SK-N-MC (cell line): ENCODE results near the gene JAKMIP3.

ENCODE experiments used
- DNase-seq: peaks from one replicate; pipeline ENCODE4 v3.0.0-alpha.2; 2011; ENCODE audit warnings: low read depth, low spot score
- H3K27ac ChIP-seq: fragments of 200-600 bp; sonication (generic); 2 replicates; pipeline ENCODE4 v1.5.1; 2016; ENCODE audit warnings: mixed run types
- H3K36me3 ChIP-seq: fragments of 200-600 bp; sonication (generic); 2 replicates; pipeline ENCODE4 v1.6.1; 2017; ENCODE audit warnings: antibody characterized with exemption, low read length, mixed read lengths; ENCODE audit not compliant: insufficient read depth
- H3K4me3 ChIP-seq: fragments of 200-600 bp; sonication (generic); 2 replicates; pipeline ENCODE4 v1.5.1; 2016
- H3K9ac ChIP-seq: fragments of 200-600 bp; sonication (generic); 2 replicates; pipeline ENCODE4 v1.8.0; 2017; ENCODE audit warnings: mixed run types, mixed read lengths; ENCODE audit not compliant: insufficient read length
- H3K9me3 ChIP-seq: fragments of 200-600 bp; sonication (generic); 2 replicates; pipeline ENCODE4 v1.6.1; 2017; ENCODE audit warnings: low read depth, mild to moderate bottlenecking, antibody characterized with exemption, low read length, moderate library complexity, mixed read lengths
- EZH2 ChIP-seq: fragments of 200-600 bp; sonication (generic); IDR thresholded peaks from one replicate; pipeline ENCODE4 v1.6.1; 2017; ENCODE audit warnings: antibody characterized with exemption
- FOXP2 ChIP-seq: optimal IDR thresholded peaks from 2 replicates; pipeline ENCODE3; 2011; ENCODE audit warnings: mild to moderate bottlenecking, moderate library complexity; ENCODE audit not compliant: insufficient read depth; ENCODE audit errors: extremely low read length, control extremely low read depth
- POLR2AphosphoS5 ChIP-seq: IDR thresholded peaks from 2 replicates; pipeline ENCODE4 v1.6.1; 2012; ENCODE audit warnings: mild to moderate bottlenecking, low read depth, low read length, borderline replicate concordance

Gene JAKMIP3

DNA sequence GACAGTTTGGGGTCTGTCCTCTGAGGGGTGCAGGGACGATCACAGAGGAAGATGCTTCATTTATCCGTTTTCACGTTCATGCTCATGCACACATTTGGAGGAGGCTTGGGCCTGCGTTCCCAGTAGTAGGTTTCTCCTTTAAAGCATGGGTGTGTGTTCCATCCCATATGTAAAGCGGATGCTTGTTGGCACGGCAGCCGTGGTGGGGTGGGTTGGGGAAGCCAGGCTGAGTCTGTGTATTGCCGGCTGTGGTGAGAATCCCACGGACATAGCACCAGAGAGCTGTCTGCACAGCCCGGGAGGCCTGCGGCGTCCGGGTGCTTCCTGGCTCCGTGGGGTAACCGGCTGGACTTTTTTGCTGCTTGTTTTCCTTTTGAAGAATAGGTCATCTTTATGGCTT is 440 bp downstream of the JAKMIP3 start:
- no peak overlapping the region for H3K4me3 ChIP-seq

DNA sequence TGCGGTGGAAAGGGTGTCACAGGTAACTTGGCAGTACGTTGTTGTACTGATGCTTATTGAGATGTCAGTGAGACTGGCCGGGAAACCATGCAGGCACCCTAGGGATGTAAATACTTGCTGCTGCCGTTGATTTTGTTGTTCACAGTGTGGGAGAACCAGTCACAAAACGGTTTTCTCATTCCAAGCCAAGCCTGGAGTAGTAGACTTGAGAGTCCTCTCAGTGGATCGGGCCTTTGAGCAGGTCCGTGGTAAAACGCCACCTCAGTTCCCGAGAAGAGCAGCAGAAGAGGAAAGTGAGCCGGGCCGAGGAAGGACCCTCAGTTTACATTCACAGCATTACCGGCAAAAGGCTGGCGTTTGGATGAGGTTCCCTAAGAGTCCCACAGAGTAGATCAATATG is 1.1 kb downstream of the JAKMIP3 start:
- DNase-seq, result no peak
- Histone ChIP-seq H3K4me3 (no peak overlapping the region), H3K36me3 (no peaks in the 10 kb centered on the region), H3K9ac (no peak overlapping the region), H3K9me3 (no peaks in the 10 kb centered on the region), H3K27ac (no peak overlapping the region)
- no peak for TF ChIP-seq EZH2
- TF ChIP-seq POLR2AphosphoS5, result no peak
- no peak for TF ChIP-seq FOXP2

More for the DNA sequence above, 440 bp downstream of the JAKMIP3 start:
- Histone ChIP-seq H3K36me3 (no peaks in the 10 kb centered on the region), H3K9ac (no peak overlapping the region), H3K27ac (no peak overlapping the region), H3K9me3 (no peaks in the 10 kb centered on the region)
- TF ChIP-seq POLR2AphosphoS5, result no peak
- DNase-seq, result no peak

DNA sequence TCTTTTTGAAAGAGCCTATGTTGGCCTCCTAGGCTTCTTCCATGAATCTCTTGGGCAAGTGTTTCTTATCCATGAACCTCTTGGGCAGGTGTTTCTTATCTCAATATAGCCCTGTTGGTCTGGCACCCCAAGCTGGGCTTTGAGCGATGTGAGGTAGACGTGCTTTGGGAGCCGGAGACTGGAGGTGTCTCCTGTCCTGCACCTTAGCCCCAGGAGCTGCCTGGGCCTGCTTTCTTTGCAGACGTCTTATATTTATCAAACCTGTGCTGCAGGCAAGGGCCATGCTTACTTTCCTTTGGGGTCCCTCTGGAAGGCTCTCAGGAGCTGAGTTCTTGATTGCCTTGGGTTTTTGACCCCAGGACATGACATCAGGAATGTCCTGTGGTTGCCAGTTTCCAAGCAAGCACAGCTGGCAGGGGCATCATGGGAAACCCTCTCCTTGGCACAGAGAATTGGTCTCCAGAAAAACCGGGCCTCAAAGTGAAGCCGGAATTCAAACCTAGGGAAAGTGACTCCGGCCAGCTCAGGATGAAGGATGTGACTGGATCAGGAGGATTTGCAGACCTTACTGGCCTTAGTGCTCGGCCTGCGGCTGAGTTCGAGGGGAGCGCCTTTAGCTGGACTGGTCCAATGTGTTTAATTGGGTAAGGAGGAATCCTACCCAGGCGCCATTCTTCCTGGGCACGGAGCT is 2.8 kb downstream of the JAKMIP3 start:
- no peak for TF ChIP-seq FOXP2
- no peak for TF ChIP-seq EZH2
- no peak for TF ChIP-seq POLR2AphosphoS5
- Histone ChIP-seq H3K9ac (no peak overlapping the region), H3K36me3 (no peaks in the 10 kb centered on the region), H3K27ac (no peak overlapping the region), H3K4me3 (no peak overlapping the region), H3K9me3 (no peaks in the 10 kb centered on the region)
- DNase-seq, result no peak

DNA sequence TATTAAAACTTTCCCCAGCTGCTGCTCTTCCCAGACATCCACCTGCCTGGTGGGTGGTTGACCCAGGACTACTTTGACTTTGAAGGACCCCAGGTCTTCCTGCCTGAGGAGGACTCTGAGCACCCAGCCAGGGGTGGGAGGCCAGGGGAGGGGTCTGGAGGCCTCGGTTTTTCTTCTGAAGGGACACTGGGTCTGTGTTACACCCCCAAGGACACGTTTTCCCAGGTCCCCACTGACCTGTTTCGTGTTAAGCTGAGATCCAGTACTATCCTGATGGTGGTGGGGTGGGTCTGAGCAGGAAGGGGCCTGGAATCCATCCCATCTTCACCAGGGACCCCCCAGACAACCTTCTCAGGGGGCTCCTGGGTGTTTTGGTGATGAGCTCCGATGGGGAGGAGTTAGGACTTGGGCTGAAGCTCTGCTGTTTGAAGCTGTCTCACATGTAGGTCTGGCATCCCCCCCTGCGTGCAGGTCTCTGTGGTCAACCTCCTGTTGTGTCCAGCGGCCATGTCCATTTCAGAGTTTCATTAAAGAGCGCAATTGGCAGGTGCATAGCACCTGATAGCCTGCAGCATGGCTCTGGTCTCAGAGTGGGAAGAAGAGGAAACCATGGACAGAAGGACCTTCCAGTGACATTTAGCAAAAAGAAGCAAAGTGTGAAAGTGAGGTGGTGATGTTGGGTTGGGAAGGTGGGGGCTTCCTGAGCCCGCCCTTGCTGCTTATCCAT is 3.5 kb downstream of the JAKMIP3 start:
- Histone ChIP-seq H3K9me3 (no peaks in the 10 kb centered on the region), H3K4me3 (no peak overlapping the region), H3K27ac (no peak overlapping the region)

DNA sequence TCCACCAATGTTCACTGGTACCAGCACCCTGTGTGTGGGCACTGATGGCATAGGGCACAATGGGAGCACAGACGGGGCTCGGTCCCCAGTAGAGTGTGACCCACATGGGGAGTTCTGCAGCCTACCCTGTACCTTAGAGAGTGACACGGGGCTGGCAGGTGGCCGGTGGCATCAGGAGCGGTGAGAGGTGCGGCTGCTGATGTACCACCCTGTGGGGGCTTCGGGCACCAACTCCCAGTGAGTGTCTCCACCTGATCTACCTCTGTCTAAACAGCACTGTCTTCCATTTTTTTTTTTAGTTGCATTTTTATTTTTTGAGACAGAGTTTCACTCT is 4.1 kb downstream of the JAKMIP3 start:
- Histone ChIP-seq H3K36me3 (no peaks in the 10 kb centered on the region), H3K4me3 (no peak overlapping the region), H3K27ac (no peak overlapping the region), H3K9me3 (no peaks in the 10 kb centered on the region), H3K9ac (no peak overlapping the region)
- no peak for TF ChIP-seq POLR2AphosphoS5
- TF ChIP-seq EZH2, result no peak
- TF ChIP-seq FOXP2, result no peak
- no peak for DNase-seq

More for the DNA sequence above, 3.5 kb downstream of the JAKMIP3 start:
- DNase-seq, result no peak
- Histone ChIP-seq H3K9ac (no peak overlapping the region), H3K36me3 (no peaks in the 10 kb centered on the region)
- TF ChIP-seq EZH2, result no peak
- TF ChIP-seq FOXP2, result no peak
- no peak for TF ChIP-seq POLR2AphosphoS5

DNA sequence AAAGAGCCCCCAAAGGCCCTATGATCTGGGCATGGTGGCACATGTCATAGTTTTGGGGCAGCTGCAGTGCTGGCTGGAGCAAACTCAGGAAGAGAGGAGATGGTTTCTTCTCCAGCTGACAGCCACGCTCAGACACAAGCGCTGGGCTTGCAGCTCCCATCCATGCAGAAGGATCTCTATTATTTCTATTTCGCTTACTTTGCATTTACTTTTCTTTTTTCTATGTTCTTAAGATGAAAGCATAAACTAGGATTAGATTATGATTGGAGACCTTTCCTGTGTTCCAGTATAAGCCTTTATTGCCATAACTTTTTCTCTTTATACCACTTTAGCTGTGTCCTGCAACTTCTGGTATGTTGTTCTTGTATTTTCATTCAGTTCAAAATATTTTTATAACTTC is 5.0 kb downstream of the JAKMIP3 start:
- H3K9ac ChIP-seq, result no peak overlapping the region
- no peaks in the 10 kb centered on the region for H3K36me3 ChIP-seq
- H3K4me3 ChIP-seq, result no peak overlapping the region
- no peaks in the 10 kb centered on the region for H3K9me3 ChIP-seq
- DNase-seq, result no peak
- TF ChIP-seq POLR2AphosphoS5 (no peak), EZH2 (no peak), FOXP2 (no peak)
- H3K27ac ChIP-seq, result no peak overlapping the region

DNA sequence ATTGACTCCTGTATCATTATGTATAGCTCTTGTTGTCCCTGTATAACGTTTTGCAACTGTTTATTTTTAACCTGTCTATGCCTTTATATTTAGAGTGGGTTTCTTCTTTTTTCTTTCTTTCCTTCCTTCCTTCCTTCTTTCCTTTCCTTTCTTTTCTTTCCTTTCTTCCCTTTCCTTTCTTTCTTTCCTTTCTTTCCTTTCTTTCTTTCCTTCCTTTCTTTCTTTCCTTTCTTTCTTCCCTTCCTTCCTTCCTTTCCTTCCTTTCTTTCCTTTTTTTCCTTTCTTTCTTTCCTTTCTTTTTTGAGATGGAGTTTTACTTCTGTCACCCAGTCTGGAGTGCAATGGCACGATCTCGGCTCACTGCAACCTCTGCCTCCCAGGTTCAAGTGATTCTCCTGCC is 5.9 kb downstream of the JAKMIP3 start:
- DNase-seq, result no peak
- Histone ChIP-seq H3K27ac (no peak overlapping the region), H3K9me3 (no peaks in the 10 kb centered on the region), H3K4me3 (no peak overlapping the region), H3K36me3 (no peaks in the 10 kb centered on the region), H3K9ac (no peak overlapping the region)
- TF ChIP-seq EZH2 (no peak), POLR2AphosphoS5 (no peak), FOXP2 (no peak)

DNA sequence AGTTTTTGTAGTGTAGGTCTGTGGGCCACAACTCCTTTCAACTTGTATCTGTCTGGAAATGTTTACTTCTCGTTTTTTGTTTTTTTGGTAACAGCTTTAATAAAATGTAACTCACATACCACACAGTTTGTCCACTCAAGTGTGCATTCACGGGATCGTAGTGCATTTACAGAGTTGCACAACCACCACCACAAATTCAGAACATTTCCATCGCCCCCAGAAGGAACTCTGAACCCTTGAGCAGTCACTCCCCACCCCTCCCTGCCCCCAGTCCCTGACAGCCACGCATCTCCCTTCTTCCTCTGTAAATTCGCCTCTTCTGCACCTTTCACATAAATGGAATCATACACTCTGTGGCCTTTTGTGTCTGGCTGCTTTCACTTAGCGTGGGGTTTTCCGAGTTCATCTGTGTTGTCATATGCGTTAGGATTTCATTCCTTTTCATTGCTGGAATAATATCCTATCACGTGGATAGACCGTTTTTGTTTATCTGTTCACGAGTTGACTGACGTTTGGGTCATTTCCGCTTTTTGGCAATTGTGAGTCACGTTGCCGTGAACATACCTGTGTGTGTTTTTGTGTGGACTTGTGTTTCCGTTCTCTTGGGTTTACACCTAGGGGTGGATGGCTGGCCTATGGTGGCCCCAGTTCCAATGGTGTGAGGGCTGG is 10.3 kb downstream of the JAKMIP3 start:
- Histone ChIP-seq H3K9ac (no peak overlapping the region), H3K27ac (no peak overlapping the region), H3K4me3 (no peak overlapping the region), H3K36me3 (no peaks in the 10 kb centered on the region), H3K9me3 (no peaks in the 10 kb centered on the region)
- DNase-seq, result no peak
- TF ChIP-seq FOXP2 (no peak), EZH2 (no peak), POLR2AphosphoS5 (no peak)

DNA sequence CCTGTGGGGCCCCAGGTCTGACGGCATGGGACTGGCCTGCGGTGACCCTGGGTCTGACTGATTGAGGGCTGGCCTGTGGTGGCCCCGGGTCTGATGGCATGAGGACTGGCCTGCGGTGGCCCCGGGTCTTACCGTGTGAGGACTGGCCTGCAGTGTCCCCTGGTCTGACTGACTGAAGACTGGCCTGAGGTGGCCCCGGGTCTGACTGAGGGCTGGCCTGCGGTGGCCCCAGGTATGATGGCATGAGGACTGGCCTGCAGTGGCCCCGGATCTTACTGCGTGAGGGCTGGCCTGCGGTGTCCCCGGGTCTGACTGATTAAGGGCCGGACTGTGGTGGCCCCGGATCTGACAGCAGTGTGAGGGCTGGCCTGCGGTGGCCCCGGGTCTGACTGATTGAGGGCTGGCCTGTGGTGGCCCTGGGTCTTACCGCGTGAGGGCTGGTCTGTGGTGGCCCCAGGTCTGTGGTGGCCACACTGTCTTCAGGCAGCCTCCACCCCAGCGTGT is 10.9 kb downstream of the JAKMIP3 start:
- H3K36me3 ChIP-seq, result no peaks in the 10 kb centered on the region
- H3K4me3 ChIP-seq, result no peak overlapping the region
- H3K9ac ChIP-seq, result no peak overlapping the region
- H3K27ac ChIP-seq, result no peak overlapping the region
- H3K9me3 ChIP-seq, result no peaks in the 10 kb centered on the region
- no peak for DNase-seq
- TF ChIP-seq POLR2AphosphoS5 (no peak), FOXP2 (no peak), EZH2 (no peak)
